HEK293T (cell line): ENCODE data around the gene ISM1.

Experiments
- BHLHE40 ChIP-seq: fragments of 450-650 bp; IDR thresholded peaks from 2 replicates; pipeline ENCODE4 v1.6.1; 2016; ENCODE audit warnings: mild to moderate bottlenecking, moderate library complexity, borderline replicate concordance
- CTBP1 ChIP-seq: fragments of 450-650 bp; IDR thresholded peaks from 2 replicates; pipeline ENCODE4 v1.6.1; 2016; ENCODE audit warnings: borderline replicate concordance
- ELF4 ChIP-seq: fragments of 450-650 bp; IDR thresholded peaks from 2 replicates; pipeline ENCODE4 v1.6.1; 2017; ENCODE audit warnings: antibody characterized with exemption
- HDGF ChIP-seq: fragments of 450-650 bp; IDR thresholded peaks from 2 replicates; pipeline ENCODE4 v1.6.1; 2017; ENCODE audit warnings: antibody characterized with exemption, borderline replicate concordance
- L3MBTL2 ChIP-seq: fragments of 450-650 bp; conservative IDR thresholded peaks from 2 replicates; pipeline ENCODE4 v1.6.1; 2016; ENCODE audit warnings: mild to moderate bottlenecking
- SP1 ChIP-seq: fragments of 450-650 bp; IDR thresholded peaks from 2 replicates; pipeline ENCODE4 v1.6.1; 2017

GRCh38 chr20:13262302-13262650 is 41.2 kb downstream of the ISM1 start:
- TF ChIP-seq L3MBTL2 (no peak), HDGF (no peak), CTBP1 (no peak), BHLHE40 (no peak), ELF4 (no peak), SP1 (no peak)
